HG02938 (cell line): ENCODE measurements around the gene ITGAL.

Source experiments
- ATAC-seq: cut with Tn5 transposase; IDR thresholded peaks from one replicate; pipeline ENCODE4 v1.9.1; 2021; ENCODE audit warnings: mild to moderate bottlenecking, moderate library complexity; ENCODE audit not compliant: unreplicated experiment

The ITGAL gene

GRCh38 chr16:30541502-30542329, 69.2 kb downstream of the ITGAL start:
- no peak for ATAC-seq

DNA sequence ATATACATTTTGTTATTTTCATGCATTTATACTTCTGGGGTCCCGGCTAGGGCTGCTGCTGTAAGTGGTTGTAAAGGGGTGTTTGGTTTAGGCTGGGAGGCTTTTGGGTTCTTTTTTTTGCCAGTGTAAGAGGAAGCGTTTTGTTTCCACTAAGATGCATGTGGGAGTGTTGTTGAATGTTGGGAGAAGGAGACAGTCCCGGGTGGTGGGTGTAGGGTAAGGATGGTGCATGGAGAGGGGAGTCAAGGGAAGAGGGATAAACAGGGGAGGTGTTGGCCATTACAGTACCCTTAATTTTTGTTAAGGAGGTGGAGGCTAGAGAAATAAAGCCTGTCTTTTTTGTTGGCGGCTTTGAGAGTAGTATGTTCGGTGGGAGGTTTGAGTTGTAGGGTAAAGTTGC, 70.5 kb downstream of the ITGAL start:
- ATAC-seq: no peak

- no peak for ATAC-seq
Measured at GRCh38 chr16:30546115-30546514, 73.6 kb downstream of the ITGAL start.

- ATAC-seq: no peak
Measured at GRCh38 chr16:30548416-30549253, 76.1 kb downstream of the ITGAL start.

GRCh38 chr16:30551781-30552180, 79.2 kb downstream of the ITGAL start:
- no peak for ATAC-seq

DNA sequence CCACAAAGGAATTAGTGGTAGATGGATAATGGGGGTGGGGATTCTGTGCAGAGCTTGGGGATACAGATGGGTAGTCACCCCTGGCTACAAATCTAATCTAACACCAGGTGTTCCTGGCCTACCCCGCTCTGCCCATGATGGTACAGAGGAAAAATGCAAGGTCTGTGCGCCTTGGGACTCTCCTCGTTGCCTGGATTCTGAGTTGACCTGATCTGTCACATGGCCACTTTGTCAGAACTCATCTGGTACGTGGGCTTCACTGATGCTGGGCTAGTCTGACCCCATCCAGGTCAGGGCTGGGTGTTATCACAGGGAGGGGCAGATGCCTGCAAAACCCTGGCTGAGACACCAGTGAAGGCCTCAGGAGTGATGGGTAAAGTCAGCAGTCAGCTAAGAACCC, 80.4 kb downstream of the ITGAL start:
- no peak for ATAC-seq

- ATAC-seq: no peak
Measured at GRCh38 chr16:30553393-30553899, 80.9 kb downstream of the ITGAL start.

- ATAC-seq: no peak
Measured at GRCh38 chr16:30554557-30555314, 82.2 kb downstream of the ITGAL start.

DNA sequence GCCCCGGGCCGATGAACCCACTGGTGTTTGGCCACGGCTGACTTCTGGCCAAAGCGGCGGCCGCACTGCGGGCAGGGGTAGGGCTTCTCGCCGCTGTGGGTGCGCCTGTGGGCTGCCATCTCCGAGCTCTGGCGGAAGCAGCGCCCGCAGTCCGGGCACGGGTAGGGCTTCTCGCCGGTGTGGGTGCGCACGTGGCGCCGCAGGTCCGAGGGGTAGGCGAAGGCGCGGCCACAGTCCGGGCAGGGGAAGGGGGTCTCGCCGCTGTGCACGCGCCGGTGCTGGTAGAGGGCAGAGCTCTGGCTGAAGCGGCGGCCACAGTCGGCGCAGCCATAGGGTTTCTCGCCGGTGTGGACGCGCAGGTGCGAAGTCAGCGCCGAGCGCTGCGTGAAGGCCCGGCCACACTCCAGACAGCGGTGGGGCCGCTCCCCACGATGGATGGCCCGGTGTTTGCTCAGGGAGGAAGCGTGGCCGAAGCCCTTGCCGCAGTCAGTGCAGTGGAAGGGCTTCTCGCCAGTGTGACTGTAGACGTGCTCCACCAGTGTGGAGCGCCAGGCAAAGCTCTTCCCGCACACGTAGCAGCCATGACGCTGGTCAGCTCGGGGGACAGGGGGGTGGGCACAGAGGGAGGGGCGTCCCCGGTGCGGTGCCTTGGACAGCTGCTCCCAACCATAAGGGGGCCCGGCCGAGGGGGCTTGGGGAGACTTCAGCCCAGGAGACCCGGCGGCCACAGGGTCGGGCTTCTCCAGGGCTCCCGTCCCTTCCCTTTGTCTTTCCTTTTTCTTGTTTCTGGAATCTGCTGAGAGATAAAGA, 83.0 kb downstream of the ITGAL start:
- no peak for ATAC-seq

DNA sequence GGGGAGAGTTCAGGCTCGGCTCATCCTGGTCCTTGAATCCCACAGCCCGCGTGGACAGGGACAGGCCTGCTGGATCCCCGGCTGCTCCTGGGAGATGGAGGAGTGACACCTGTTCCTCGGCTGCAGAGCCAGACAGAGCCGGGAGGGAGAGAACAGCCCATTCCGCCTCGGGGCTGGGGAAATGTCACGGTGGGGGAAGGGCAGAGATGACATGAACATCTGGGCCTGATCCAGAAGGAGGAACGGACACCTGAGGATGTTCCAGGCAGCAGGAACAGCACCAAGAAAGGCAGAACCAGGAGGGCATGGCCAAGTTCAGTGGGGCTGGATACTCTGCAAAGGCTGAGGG, 83.6 kb downstream of the ITGAL start:
- ATAC-seq: no peak

DNA sequence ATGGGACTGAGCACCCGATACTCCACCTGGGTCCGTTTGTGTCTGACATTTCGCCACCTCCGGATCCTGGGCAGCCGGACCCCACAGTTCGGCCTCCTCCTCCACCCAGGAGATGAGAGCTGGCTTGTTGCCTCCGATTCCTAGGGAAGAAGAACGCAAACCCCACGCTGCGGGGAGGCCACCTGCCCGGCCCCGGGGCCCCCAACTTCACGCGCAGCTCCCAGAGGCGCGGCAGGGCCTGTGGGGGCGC, 85.1 kb downstream of the ITGAL start:
- no peak for ATAC-seq

GRCh38 chr16:30557957-30558788, 85.6 kb downstream of the ITGAL start, which contains the start of gene ZNF764:
Gene ZNF764 (minus strand): TSS chr16:30558374. CDS start chr16:30558182, 192 bp downstream.
- ATAC-seq: peak; percentile 85

DNA sequence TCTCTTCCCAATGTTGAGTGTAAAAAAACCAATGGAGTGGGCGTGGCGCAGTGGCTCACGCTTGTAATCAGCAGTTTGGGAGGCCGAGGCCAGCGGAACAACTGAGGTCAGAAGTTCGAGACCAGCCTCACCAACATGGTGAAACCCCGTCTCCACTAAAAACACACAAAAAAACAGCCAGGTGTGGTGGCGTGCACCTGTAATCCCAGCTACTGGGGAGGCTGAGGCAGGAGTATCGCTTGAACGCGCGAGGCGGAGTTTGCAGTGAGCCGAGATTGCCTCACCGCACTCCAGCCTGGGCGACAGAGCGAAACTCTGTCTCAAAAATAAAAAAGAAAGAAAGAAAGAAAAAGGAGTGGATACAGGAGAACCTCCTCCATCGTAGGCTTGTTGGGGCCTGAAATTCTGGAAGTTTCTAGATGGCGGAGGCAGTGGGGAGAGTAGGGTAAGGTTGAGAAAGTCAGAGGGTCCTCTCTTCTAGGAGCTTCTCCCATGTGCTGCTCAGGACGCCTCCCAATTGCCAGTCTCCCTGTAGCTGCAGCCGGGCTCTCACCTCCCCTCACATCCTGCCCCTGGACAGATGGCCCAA, 86.3 kb downstream of the ITGAL start:
- ATAC-seq: no peak

DNA sequence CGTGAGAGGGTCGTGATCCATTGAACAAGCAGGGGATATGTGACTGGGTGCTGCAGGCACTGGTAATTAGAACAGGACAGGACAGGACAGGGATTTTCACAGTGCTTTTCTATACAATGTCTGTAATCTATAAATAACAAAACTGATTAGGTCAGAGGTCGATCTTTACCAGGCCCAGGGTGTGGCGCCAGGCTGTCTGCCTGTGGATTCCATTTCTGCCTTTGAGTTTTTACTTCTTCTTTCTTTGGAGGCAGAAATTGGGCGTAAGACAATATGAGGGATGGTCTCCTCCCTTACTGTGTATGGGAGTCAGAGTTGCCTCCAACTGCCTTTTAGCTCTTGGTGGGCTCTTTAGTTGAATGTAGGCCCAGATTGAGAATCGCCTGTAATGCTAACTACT, 87.1 kb downstream of the ITGAL start:
- ATAC-seq: no peak

GRCh38 chr16:30561089-30561816, 88.7 kb downstream of the ITGAL start:
- no peak for ATAC-seq

DNA sequence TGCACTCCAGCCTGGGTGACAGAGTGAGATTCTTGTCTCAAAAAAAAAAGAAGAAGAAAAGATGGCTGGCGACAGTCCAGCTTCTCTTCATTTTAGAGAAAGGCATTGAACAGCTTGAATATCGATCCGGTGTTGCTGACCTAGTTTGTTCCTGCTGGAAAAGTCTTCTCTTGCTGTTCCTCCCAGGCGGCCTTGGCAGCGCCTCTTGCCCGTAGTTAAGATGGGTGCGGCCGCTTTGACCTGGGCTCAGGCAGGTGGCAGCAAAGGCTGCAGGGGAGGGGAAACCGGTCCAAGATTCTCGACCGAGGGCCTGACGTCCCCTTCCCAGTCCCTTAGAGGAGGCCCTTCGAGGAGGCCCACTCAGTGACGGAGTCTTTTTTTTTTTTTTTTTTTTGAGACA, 89.5 kb downstream of the ITGAL start:
- no peak for ATAC-seq

GRCh38 chr16:30565526-30565925, 93.0 kb downstream of the ITGAL start:
- ATAC-seq: no peak

- ATAC-seq: no peak
Measured at GRCh38 chr16:30565984-30566383, 93.4 kb downstream of the ITGAL start.

DNA sequence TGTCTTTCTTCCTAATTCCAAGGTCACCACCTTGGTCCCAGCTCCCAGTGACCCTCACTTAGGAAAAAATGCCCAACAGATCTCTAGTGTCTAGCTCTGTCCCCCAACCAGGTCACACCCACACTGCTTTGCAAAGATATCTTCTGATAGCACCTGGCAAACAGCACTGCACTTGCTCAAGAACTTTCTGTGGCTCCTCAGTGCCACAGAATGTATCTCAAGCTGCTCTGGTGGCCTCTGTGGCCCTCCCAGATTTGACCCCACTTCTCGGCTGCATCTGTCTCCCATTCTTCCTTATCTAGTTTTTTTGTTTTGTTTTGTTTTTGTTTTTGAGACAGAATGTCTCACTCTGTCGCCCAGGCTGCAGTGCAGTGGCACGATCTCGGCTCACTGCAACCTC, 94.0 kb downstream of the ITGAL start:
- no peak for ATAC-seq
